GM19468 (cell line): ENCODE data around the gene CAMTA1.

Source experiments
- ATAC-seq: cut with Tn5 transposase; IDR thresholded peaks from one replicate; pipeline ENCODE4 v1.9.1; 2021; ENCODE audit warnings: mild to moderate bottlenecking, moderate library complexity, moderate number of reproducible peaks; ENCODE audit not compliant: unreplicated experiment; ENCODE audit errors: extremely low read depth

CAMTA1 gene

GRCh38 chr1:7012461-7012924, 227.2 kb downstream of the CAMTA1 start:
- ATAC-seq: no peak

GRCh38 chr1:7013833-7014639, 228.8 kb downstream of the CAMTA1 start:
- no peak for ATAC-seq

DNA sequence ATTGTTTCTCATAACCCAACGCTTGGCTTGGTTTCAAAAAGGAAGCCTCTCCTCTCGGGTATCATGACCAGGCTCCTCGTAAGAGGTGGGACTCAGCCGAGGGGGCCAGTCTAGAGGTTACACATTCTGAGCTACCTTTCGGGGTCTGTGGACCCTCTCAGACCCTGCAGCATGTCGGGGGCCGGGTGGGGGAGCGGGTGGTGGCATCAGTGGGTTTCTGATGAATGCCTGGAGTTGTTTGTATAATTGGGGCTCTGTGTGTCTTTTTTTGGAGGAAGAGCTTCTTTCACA, 229.3 kb downstream of the CAMTA1 start:
- no peak for ATAC-seq

- ATAC-seq: no peak
These were observed 229.8 kb downstream of the CAMTA1 start for GRCh38 chr1:7015022-7015421.

DNA sequence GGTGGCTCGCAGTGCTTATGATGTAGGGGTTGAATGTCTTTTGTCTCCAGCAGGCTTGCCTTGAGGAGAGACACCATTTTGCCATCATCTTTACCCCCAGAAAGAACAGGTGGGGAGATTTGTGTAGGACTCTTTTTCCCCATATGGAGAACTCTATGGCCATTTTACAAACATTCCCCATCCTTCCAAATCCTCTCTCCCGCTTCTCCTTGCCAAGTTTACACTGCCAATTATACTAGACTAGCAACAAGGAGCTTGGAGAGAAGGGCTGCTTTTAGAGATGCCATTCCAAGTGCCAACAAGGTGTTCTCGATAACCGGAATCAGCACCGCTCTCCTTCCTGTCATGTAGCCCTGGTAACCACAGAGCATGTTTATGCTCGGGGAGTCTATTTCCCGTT, 233.1 kb downstream of the CAMTA1 start:
- no peak for ATAC-seq

DNA sequence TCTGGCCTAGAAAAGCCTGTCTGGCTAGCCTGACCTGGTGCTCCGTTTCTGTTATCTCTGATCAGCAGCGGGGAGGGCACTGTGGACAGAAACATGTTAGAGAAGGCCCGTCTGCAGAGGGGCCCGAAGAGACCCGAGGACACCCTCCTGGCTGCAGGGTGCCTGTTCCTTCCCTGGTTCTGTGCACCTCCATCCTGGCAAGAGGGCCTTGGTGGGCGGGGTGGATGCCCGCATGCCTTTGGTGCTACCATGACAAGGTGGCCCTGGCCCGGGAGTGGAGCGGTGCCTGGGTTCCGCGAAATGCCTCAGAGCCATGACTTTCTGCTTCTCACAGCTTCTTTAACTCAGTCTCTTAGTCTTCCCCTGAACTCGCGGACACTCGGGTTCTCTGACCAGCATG, 233.6 kb downstream of the CAMTA1 start:
- no peak for ATAC-seq

GRCh38 chr1:7019510-7019909, 234.3 kb downstream of the CAMTA1 start:
- ATAC-seq: no peak

GRCh38 chr1:7022058-7022457, 236.8 kb downstream of the CAMTA1 start:
- ATAC-seq: no peak

- no peak for ATAC-seq
These were observed 239.8 kb downstream of the CAMTA1 start for GRCh38 chr1:7025013-7025412.

DNA sequence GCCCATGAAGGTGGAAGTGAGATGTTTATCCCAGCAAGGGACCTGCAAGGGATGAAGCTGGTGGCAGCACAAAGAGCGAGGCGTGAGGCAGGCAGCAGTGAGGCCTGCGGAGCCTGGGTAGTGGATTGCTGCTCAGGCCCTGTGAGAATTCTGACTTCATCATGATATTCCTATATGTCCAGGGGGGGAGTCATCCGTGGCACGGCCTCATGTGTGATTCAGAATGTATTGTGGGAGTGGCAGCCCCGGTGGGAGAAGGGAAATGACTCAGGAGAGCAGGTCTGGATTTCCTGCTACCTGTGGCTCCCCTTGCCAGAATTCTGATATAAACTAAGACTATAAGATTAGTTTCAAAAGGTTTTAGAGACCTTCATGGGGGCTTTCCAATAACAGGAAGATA, 240.9 kb downstream of the CAMTA1 start:
- no peak for ATAC-seq

- no peak for ATAC-seq
These were observed 247.7 kb downstream of the CAMTA1 start for GRCh38 chr1:7032992-7033391.

DNA sequence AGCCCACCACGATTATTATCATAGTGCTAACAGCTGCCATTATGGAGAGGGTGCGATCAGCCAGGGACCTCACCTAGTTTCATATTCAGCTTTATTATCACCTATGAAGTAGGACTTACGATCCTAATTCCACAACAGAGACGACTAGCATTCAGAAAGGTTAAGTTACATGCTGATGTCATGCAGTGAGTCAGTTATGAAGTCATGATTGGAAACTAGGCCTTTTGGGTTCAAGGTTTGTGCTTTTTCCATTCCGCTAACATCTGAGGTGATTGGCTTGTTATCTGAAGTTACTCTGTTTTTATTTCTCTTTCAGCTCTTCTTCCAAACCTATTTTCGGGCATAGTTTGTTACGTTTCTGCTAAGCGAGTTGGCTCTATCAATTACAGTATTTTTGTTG, 251.1 kb downstream of the CAMTA1 start:
- no peak for ATAC-seq

DNA sequence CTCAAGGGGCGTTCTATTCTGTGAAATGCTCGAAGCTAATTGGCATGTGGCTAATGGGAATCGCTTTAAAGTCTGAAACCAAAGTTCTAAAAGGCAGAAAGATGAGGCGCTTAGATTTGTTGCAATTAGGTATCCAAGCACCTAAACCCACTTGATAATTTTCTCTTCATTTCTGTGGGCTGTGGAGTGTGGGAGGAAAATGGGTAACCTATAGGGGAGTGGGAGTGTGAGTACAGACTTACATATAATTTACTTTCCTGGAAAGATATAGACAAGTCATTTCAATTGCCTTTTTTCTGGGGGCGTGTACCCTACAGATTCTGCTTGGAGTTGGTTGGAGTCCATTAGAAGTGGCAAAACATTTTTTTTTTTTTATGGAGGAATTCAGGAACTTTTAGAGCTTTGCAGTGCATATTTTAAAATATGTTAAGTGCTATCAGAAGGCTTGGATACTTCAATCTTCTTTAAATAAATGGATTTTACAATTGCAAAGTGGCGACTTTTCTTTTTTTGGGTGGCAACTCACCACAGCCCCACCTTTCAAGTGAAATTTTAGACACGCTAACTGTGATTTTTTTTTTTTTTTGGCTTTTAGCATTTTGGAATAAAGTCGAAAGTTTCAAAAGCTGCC, 254.5 kb downstream of the CAMTA1 start:
- ATAC-seq: no peak

GRCh38 chr1:7040969-7041695, 255.9 kb downstream of the CAMTA1 start:
- ATAC-seq: no peak

- ATAC-seq: no peak
These were observed 257.3 kb downstream of the CAMTA1 start for GRCh38 chr1:7042322-7043190.

GRCh38 chr1:7043191-7043549, 257.9 kb downstream of the CAMTA1 start:
- ATAC-seq: no peak

GRCh38 chr1:7043719-7044535, 258.7 kb downstream of the CAMTA1 start:
- no peak for ATAC-seq

DNA sequence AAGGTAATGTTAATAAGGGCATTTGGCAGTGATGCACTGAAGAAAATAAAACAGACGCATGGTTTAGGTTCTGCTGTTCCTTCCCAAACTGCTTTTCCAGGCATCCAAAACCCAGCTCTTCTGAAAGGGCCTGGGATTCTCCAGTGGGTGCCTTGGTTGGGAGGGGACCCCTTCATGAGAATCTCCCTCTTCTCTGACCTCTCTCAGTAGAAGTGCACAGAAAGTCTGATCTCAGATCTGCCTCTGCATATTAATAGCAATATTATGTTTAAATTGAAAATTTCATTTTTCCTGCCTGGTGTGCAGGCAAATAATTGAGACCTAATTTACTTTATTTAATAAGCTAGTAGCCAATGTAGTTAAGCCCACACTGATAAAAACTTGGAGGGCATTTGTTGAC, 260.6 kb downstream of the CAMTA1 start:
- ATAC-seq: no peak

DNA sequence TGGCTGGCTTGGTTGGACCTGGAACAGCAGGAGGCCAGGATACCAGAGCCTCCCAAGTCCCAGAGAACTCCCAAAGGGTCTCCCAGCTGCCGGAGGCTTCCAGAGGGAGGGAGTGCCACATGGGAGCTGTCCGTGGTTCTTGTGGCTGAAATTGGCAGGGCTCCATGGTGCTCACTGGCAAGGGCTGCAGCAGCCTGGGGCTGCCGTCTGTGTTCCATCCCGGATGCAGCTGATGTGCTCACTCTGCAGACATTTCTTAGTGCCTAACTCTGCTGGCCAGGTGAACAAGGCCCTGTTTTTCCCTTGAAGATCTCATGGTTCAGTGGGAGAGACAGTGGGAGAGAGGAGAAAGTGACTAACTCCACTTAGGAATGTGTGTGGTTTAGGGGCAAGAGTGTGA, 261.1 kb downstream of the CAMTA1 start:
- ATAC-seq: no peak

DNA sequence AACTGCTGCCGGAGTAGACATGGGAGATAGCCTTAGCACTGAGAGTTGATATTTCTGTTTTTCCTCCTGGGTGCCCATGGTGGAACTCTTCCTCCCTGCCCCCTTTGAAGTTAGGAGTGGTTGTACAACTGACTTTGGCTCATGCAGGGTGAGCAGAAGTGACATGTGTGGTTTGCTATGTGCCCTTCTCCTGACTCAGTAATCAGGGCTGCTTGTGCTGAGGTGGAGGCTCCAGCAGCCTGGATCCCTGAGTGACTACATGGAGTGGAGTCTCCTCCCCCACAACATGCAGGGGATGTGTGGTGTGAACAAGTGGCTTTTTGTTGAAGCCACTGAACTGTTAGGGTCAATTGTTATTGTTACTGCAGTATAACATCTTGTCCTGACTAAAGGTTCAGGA, 261.6 kb downstream of the CAMTA1 start:
- ATAC-seq: no peak
